SKM-1 treated with dmso at 0.1 percent for 144 hours (cell line): ENCODE measurements around the gene GMCL2.

Experiments
- DNase-seq: peaks from one replicate; lab custom pipeline; 2025; ENCODE audit not compliant: unreplicated experiment; lab: John Stamatoyannopoulos, UW

Gene GMCL2

GRCh38 chr5:178145965-178146820 lies 41.0 kb downstream of the GMCL2 start:
- peak; percentile 69 for DNase-seq

DNA sequence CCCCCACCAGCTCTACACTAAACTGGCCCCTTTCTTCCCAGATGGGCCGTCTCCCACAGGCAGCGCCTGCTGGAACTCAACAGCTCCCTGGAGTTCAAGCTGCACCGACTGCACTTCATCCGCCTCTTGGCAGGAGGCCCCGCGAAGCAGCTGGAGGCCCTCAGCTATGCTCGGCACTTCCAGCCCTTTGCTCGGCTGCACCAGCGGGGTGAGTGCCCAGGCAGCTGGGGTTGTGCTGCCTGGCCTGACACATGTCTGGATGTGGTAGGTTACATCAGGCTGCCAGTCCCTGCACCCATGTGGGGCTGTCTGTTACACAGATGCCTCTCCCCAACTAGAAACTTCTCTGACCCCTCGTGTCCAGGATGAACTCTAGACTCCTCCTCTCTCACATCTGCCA lies 43.3 kb downstream of the GMCL2 start:
- DNase-seq = no peak

DNA sequence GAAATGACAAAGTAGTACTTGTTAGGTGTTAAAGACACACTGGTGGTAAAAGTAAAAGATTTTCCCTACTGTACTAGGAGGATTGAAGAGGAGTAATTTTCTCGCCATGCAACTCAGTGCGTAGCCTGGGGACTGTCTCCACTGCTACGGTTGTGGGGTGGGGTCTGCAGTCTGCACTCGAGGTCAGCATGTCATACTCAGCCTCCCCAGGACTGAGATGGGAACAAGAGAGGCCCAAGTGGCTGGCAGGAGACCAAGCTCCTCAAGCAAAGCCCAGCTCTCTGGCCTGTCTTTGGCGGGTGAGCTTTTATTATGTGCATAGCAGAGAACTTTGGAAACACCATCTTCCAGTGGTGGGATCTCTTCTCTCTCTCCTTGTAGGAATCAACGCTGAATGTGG lies 43.9 kb downstream of the GMCL2 start:
- no peak for DNase-seq

DNA sequence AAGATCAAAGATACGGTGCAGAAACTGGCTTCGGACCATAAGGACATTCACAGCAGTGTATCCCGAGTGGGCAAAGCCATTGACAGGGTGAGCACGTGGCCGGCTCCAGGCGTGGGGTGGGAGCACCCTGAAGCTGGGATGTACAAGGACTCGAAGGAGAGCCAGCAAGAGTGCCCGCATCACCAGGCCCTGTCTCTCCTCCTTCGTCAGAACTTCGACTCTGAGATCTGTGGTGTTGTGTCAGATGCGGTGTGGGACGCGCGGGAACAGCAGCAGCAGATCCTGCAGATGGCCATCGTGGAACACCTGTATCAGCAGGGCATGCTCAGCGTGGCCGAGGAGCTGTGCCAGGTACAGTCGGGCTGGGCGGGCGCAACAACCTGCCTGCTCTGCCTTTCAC lies 44.5 kb downstream of the GMCL2 start:
- no peak for DNase-seq

DNA sequence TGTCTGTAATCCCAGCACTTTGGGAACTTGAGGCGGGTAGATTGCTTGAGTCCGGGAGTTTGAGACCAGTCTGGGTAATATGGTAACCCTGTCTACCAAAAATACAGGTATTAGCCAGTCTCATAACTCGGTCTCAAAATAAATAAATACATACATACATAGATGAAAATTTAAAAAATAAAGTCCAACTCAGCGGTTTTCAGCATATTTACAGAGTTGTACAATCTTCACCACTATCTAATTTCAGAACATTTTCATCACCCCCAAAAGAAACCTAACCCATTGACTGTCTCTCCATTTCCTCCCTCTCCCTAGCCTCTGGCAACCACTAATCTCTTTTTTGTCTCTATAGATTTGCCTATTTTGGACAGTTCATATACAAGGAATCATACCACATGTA lies 45.6 kb downstream of the GMCL2 start:
- DNase-seq = no peak

DNA sequence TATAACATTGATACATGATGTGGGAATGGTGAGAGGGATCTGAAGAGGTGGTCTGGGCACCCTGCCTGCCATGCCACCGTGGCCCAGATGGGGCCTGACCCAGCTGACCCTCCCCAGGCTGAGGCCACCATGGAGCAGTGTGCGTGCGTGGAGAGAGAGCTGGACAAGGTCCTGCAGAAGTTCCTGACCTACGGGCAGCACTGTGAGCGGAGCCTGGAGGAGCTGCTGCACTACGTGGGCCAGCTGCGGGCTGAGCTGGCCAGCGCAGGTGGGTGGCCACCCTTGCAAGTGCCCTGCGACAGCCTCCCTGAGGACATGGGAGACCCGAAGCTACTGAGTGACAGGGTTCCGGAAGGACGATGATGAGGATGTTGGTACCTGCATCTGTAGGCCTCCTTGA lies 49.2 kb downstream of the GMCL2 start:
- DNase-seq = no peak

GRCh38 chr5:178136990-178137389 lies 50.2 kb downstream of the GMCL2 start:
- no peak for DNase-seq
